WTC11 (cell line): ENCODE measurements around the gene RIMBP2. TPM values are rescaled to one million over a fixed set of nuclear protein-coding genes. Genes with fewer than 3 reads are reported as not detected.

Source experiments
- ATAC-seq: fragments of 200-7000 bp; cut with Tn5 transposase; 2 replicates; pipeline ENCODE4 v1.10.0; 2021; ENCODE audit warnings: mild to moderate bottlenecking, moderate library complexity
- CTCF ChIA-PET: fragments of 300-600 bp; sonication (Branson Sonifier 250); formaldehyde crosslinking; loops from one replicate; lab custom pipeline; 2021; ENCODE audit warnings: antibody characterized with exemption; lab: Charles Lee
- POLR2A ChIA-PET: fragments of 350-600 bp; sonication (Branson Sonifier 250); formaldehyde crosslinking; loops from one replicate; lab custom pipeline; 2021; ENCODE audit warnings: antibody characterized with exemption; lab: Charles Lee
- DNase-seq: peaks from one replicate; pipeline ENCODE4 v3.0.0; 2021; ENCODE audit warnings: low spot score
- H3K27ac Mint-ChIP-seq: 2 replicates; pipeline ENCODE4 v1.8.0; 2021; ENCODE audit warnings: mixed read lengths
- H3K27me3 Mint-ChIP-seq: 2 replicates; pipeline ENCODE4 v1.8.0; 2021; ENCODE audit warnings: low read depth, mild to moderate bottlenecking, moderate library complexity, mixed read lengths
- H3K36me3 Mint-ChIP-seq: 2 replicates; pipeline ENCODE4 v1.8.0; 2021; ENCODE audit warnings: mixed read lengths
- H3K4me1 Mint-ChIP-seq: 2 replicates; pipeline ENCODE4 v1.8.0; 2022; ENCODE audit warnings: mixed read lengths
- H3K4me3 Mint-ChIP-seq: 2 replicates; pipeline ENCODE4 v1.8.0; 2021; ENCODE audit warnings: mild to moderate bottlenecking, moderate library complexity, mixed read lengths
- H3K9me3 Mint-ChIP-seq: 2 replicates; pipeline ENCODE4 v1.8.0; 2021; ENCODE audit warnings: mixed read lengths
- CBFB ChIP-seq: sonication (generic); formaldehyde crosslinking; IDR thresholded peaks from 2 replicates; pipeline ENCODE4 v1.8.1; 2022; ENCODE audit warnings: mild to moderate bottlenecking, low read depth, missing genetic modification reagents
- CREB1 ChIP-seq: sonication (generic); formaldehyde crosslinking; IDR thresholded peaks from 2 replicates; pipeline ENCODE4 v1.8.0; 2023; ENCODE audit warnings: mild to moderate bottlenecking, missing genetic modification reagents
- E2F4 ChIP-seq: sonication (generic); formaldehyde crosslinking; IDR thresholded peaks from 2 replicates; pipeline ENCODE4 v1.8.1; 2022; ENCODE audit warnings: low read depth, mild to moderate bottlenecking, moderate library complexity, missing genetic modification reagents, borderline replicate concordance
- ESRRA ChIP-seq: sonication (generic); formaldehyde crosslinking; IDR thresholded peaks from 2 replicates; pipeline ENCODE4 v1.8.1; 2022; ENCODE audit warnings: mild to moderate bottlenecking, missing genetic modification reagents, borderline replicate concordance
- ETV6 ChIP-seq: sonication (generic); formaldehyde crosslinking; IDR thresholded peaks from 2 replicates; pipeline ENCODE4 v1.8.1; 2022; ENCODE audit warnings: mild to moderate bottlenecking, missing genetic modification reagents
- FOXJ3 ChIP-seq: sonication (generic); formaldehyde crosslinking; IDR thresholded peaks from 2 replicates; pipeline ENCODE4 v1.9.0; 2021; ENCODE audit warnings: missing genetic modification reagents, mild to moderate bottlenecking, borderline replicate concordance
- FOXP1 ChIP-seq: sonication (generic); formaldehyde crosslinking; IDR thresholded peaks from 2 replicates; pipeline ENCODE4 v1.8.0; 2022; ENCODE audit warnings: missing genetic modification reagents, mild to moderate bottlenecking, moderate library complexity, borderline replicate concordance
- GABPB1 ChIP-seq: sonication (generic); formaldehyde crosslinking; IDR thresholded peaks from 2 replicates; pipeline ENCODE4 v1.8.1; 2023; ENCODE audit warnings: mild to moderate bottlenecking, missing genetic modification reagents
- IRF2 ChIP-seq: sonication (generic); formaldehyde crosslinking; IDR thresholded peaks from 2 replicates; pipeline ENCODE4 v1.8.0; 2022; ENCODE audit warnings: low read depth, missing genetic modification reagents, borderline replicate concordance
- JUN ChIP-seq: sonication (generic); formaldehyde crosslinking; IDR thresholded peaks from 2 replicates; pipeline ENCODE4 v1.8.0; 2023; ENCODE audit warnings: mild to moderate bottlenecking, missing genetic modification reagents
- NFATC4 ChIP-seq: fragments of 250-450 bp; sonication (Bioruptor Pico); IDR thresholded peaks from 2 replicates; pipeline ENCODE4 v1.9.0; 2021; ENCODE audit warnings: mild to moderate bottlenecking
- NFE2L1 ChIP-seq: sonication (generic); formaldehyde crosslinking; IDR thresholded peaks from 2 replicates; pipeline ENCODE4 v1.8.1; 2023; ENCODE audit warnings: missing genetic modification reagents
- PRRX2 ChIP-seq: fragments of 250-450 bp; sonication (Bioruptor Pico); IDR thresholded peaks from 2 replicates; pipeline ENCODE4 v1.8.0; 2021; ENCODE audit warnings: mild to moderate bottlenecking
- RELA ChIP-seq: sonication (generic); formaldehyde crosslinking; IDR thresholded peaks from 2 replicates; pipeline ENCODE4 v1.8.1; 2022; ENCODE audit warnings: missing genetic modification reagents, mild to moderate bottlenecking, borderline replicate concordance
- STAT6 ChIP-seq: sonication (generic); formaldehyde crosslinking; conservative IDR thresholded peaks from 2 replicates; pipeline ENCODE4 v1.8.1; 2023; ENCODE audit warnings: mild to moderate bottlenecking, low read depth, missing genetic modification reagents, moderate library complexity
- TEAD4 ChIP-seq: sonication (generic); formaldehyde crosslinking; IDR thresholded peaks from 2 replicates; pipeline ENCODE4 v1.8.0; 2022; ENCODE audit warnings: mild to moderate bottlenecking, missing genetic modification reagents
- USF1 ChIP-seq: sonication (generic); formaldehyde crosslinking; IDR thresholded peaks from 2 replicates; pipeline ENCODE4 v1.8.0; 2022; ENCODE audit warnings: mild to moderate bottlenecking, missing genetic modification reagents
- ZBTB43 ChIP-seq: sonication (generic); formaldehyde crosslinking; IDR thresholded peaks from 2 replicates; pipeline ENCODE4 v1.8.1; 2023; ENCODE audit warnings: mild to moderate bottlenecking, missing genetic modification reagents
- ZNF121 ChIP-seq: sonication (generic); formaldehyde crosslinking; IDR thresholded peaks from 2 replicates; pipeline ENCODE4 v1.8.0; 2023; ENCODE audit warnings: missing genetic modification reagents
- ZNF317 ChIP-seq: sonication (generic); formaldehyde crosslinking; IDR thresholded peaks from 2 replicates; pipeline ENCODE4 v1.8.1; 2023; ENCODE audit warnings: low read depth, mild to moderate bottlenecking, moderate library complexity, missing genetic modification reagents, borderline replicate concordance
- ZNF671 ChIP-seq: fragments of 250-450 bp; sonication (Bioruptor Pico); IDR thresholded peaks from 2 replicates; pipeline ENCODE4 v1.8.0; 2021; ENCODE audit warnings: mild to moderate bottlenecking
- ZSCAN18 ChIP-seq: fragments of 250-450 bp; sonication (Bioruptor Pico); IDR thresholded peaks from 2 replicates; pipeline ENCODE4 v2.1.2; 2022; ENCODE audit warnings: mild to moderate bottlenecking, moderate library complexity
- total RNA-seq: library from RNA; stranded (reverse); gene quantifications from 3 replicates; pipeline ENCODE4 v1.2.3, GENCODE V29; 2021
- TF ChIP-seq, protein P1 (sequence below): sonication (generic); formaldehyde crosslinking; IDR thresholded peaks from 2 replicates; pipeline ENCODE4 v1.8.1; 2023; ENCODE audit warnings: mild to moderate bottlenecking, missing genetic modification reagents, moderate library complexity
- TF ChIP-seq, protein P2 (sequence below): fragments of 250-450 bp; sonication (Bioruptor Pico); conservative IDR thresholded peaks from 2 replicates; pipeline ENCODE4 v1.9.0; 2021; ENCODE audit warnings: mild to moderate bottlenecking

The RIMBP2 gene
- total RNA-seq, 1 experiment from 2014 or later = 2.6 TPM

DNA sequence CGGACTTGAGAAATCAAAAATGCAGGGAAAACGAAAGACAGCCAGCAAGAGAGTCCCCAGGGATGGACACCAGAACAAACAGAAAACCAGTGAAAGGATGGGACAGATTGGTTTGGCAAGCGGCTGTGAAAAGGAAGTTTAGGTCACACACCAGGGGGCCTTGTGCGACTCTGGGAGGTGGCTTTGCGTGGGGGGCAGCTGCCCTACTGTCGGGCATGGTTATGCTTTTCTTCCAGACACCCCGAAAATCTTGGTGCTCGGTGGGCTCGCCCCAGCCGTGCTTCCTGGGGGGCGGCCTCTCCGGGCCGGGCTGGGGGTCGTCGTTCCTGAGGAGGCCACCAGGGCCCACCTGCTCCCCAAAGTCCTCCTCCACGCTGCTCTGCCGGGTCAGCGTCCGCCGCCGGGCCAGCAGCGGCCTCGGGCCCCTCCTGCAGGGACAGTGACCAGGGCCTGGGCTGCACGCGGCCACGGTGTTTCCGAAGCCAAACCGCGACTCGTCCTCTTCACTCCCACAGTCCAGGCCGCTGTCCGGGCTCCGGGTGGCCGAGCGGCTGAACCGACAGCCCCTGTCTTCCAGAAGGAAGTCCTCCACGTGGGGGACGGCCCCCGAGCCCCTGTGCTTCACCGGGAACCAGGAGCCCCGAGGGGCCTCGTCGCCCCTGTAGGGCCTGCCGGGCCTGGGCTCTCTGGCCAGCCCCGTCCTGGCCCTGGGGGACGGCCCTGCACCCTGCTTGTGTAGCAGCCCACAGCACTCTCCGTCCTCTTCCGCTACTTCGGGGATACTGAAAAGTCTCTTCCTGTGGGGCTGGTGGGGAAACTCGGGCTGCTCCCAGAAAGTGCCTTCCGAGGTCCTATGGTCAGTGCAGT lies 291.9 kb downstream of the RIMBP2 start (continued):
- no peak for TF ChIP-seq STAT6 (CRISPR knock-in tag)
- no peak for TF ChIP-seq FOXJ3 (CRISPR knock-in tag)
- TF ChIP-seq ZBTB43 (CRISPR knock-in tag) = no peak
- TF ChIP-seq NFE2L1 (CRISPR knock-in tag) = no peak
- TF ChIP-seq, all 79 proteins: peak for 0

GRCh38 chr12:130423136-130423535 lies 293.0 kb downstream of the RIMBP2 start:
- CTCF ChIA-PET = no interaction called here
- DNase-seq (no peak), ATAC-seq (no peak)
- Mint-ChIP-seq H3K27me3 (no peaks in the 10 kb centered on the region), H3K9me3 (no peaks in the 10 kb centered on the region), H3K27ac (no peak overlapping the region), H3K4me3 (no peak overlapping the region), H3K4me1 (0 out of 2 replicates have a peak, but pooled peaks cover 3% of the 10 kb centered on the region), H3K36me3 (no peaks in the 10 kb centered on the region)
- POLR2A ChIA-PET = no interaction called here
- TF ChIP-seq JUN (CRISPR knock-in tag) = no peak
- TF ChIP-seq CBFB (CRISPR knock-in tag) = no peak
- no peak for TF ChIP-seq GABPB1 (CRISPR knock-in tag)
- no peak for TF ChIP-seq FOXP1
- TF ChIP-seq, protein P1, sequence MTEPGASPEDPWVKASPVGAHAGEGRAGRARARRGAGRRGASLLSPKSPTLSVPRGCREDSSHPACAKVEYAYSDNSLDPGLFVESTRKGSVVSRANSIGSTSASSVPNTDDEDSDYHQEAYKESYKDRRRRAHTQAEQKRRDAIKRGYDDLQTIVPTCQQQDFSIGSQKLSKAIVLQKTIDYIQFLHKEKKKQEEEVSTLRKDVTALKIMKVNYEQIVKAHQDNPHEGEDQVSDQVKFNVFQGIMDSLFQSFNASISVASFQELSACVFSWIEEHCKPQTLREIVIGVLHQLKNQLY (CRISPR knock-in tag) = no peak
- no peak for TF ChIP-seq TEAD4 (CRISPR knock-in tag)
- TF ChIP-seq ZNF317 (CRISPR knock-in tag) = no peak
- TF ChIP-seq ETV6 (CRISPR knock-in tag) = no peak

- H3K4me1 Mint-ChIP-seq = 0 out of 2 replicates have a peak, but pooled peaks cover 3% of the 10 kb centered on the region
- DNase-seq (no peak), ATAC-seq (no peak)
- H3K27ac Mint-ChIP-seq = no peak overlapping the region
- H3K9me3 Mint-ChIP-seq = no peaks in the 10 kb centered on the region
- no peak overlapping the region for H3K4me3 Mint-ChIP-seq
- no peaks in the 10 kb centered on the region for H3K27me3 Mint-ChIP-seq
- POLR2A ChIA-PET = no interaction called here
- no peaks in the 10 kb centered on the region for H3K36me3 Mint-ChIP-seq
- CTCF ChIA-PET = interaction anchor here (1.1 kb wide), 1 partner anchor 326 kb away, joined by 4 read pairs; no protein-coding TSS in a partner anchor
- TF ChIP-seq E2F4 (CRISPR knock-in tag) = no peak
- no peak for TF ChIP-seq ZNF671 (CRISPR knock-in tag)
- no peak for TF ChIP-seq IRF2
- no peak for TF ChIP-seq NFATC4 (CRISPR knock-in tag)
- no peak for TF ChIP-seq RELA
- no peak for TF ChIP-seq ESRRA
- TF ChIP-seq USF1 = no peak
- TF ChIP-seq, protein P2, sequence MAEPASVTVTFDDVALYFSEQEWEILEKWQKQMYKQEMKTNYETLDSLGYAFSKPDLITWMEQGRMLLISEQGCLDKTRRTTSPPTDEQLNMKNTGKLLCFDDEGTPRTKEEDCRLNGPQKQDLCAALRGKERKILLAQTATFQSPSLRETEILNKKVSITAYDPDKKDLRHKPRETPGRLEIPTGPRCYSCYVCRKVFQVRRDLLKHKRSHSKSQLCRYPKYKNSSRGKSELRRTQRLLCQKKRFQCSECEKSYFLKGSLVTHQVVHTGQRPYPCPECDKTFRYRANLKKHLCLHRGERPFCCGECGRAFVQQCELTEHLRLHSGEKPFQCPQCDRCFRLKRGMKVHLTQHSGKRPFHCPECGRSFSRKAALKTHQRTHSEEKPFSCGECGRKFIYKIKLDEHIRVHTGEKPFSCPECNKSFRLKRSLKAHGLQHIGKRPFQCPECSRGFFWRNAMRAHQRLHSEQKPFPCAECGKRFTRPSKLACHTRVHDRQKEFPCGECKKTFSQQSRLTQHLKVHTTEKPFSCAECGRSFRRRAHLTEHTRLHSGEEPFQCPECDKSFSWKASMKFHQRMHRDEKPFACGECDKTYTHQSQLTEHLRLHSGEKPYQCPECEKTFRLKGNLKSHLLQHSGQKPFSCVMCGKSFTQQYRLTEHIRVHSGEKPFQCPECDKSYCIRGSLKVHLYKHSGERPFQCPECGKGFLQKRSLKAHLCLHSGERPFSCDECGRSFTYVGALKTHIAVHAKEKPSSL (CRISPR knock-in tag) = no peak
- TF ChIP-seq ZSCAN18 (CRISPR knock-in tag) = no peak
- no peak for TF ChIP-seq ZNF121
- no peak for TF ChIP-seq CREB1
- TF ChIP-seq PRRX2 = no peak
Observed at GRCh38 chr12:130422676-130423075, 293.4 kb downstream of the RIMBP2 start.
